Stimulated activated CD4-positive, alpha-beta T cell treated with anti-CD3 and anti-CD28 coated beads, TNF-alpha, amount 100 ng/mL, for 4 hours (primary cell): Measurements from ENCODE around the gene USF3.
"Not testable (repeated sequence)": the region's sequence is repeated elsewhere in the genome, so short reads cannot be mapped to it uniquely, and the experiment has no call there.

Experiments used
- DNase-seq, 3 experiments: peaks; one replicate each; pipeline ENCODE4 v3.0.0-alpha.2; 2020; ENCODE audit warnings: low read depth in 3 of 3

USF3 gene

GRCh38 chr3:113654310-113654709, 42.1 kb downstream of the USF3 start:
- DNase-seq, result no peak

- no peak for DNase-seq
Measured at GRCh38 chr3:113649174-113649845, 47.1 kb downstream of the USF3 start.

GRCh38 chr3:113648524-113648923, 47.9 kb downstream of the USF3 start:
- no peak for DNase-seq

GRCh38 chr3:113643583-113643982, 52.9 kb downstream of the USF3 start:
- DNase-seq, result no peak

- no peak for DNase-seq
Measured at GRCh38 chr3:113638910-113639309, 57.5 kb downstream of the USF3 start.

GRCh38 chr3:113637756-113638155, 58.7 kb downstream of the USF3 start:
- no peak for DNase-seq

- DNase-seq, result not testable (repeated sequence)
Measured at GRCh38 chr3:113636034-113636433, 60.4 kb downstream of the USF3 start.

GRCh38 chr3:113634782-113635474, 61.5 kb downstream of the USF3 start:
- no peak for DNase-seq

GRCh38 chr3:113631573-113631972, 64.9 kb downstream of the USF3 start:
- no peak for DNase-seq

GRCh38 chr3:113630956-113631542, 65.4 kb downstream of the USF3 start:
- DNase-seq, result no peak

GRCh38 chr3:113629584-113630421, 66.6 kb downstream of the USF3 start:
- DNase-seq, result no peak

- DNase-seq, result no peak
Measured at GRCh38 chr3:113628788-113629187, 67.7 kb downstream of the USF3 start.

- DNase-seq, result no peak
Measured at GRCh38 chr3:113628316-113628715, 68.1 kb downstream of the USF3 start.

- DNase-seq, result no peak
Measured at GRCh38 chr3:113626503-113627371, 69.7 kb downstream of the USF3 start.

- DNase-seq, result no peak
Measured at GRCh38 chr3:113625834-113626233, 70.6 kb downstream of the USF3 start.

GRCh38 chr3:113623811-113624210, 72.6 kb downstream of the USF3 start:
- no peak for DNase-seq

- no peak for DNase-seq
Measured at GRCh38 chr3:113623324-113623723, 73.1 kb downstream of the USF3 start.

GRCh38 chr3:113620091-113620490, 76.4 kb downstream of the USF3 start:
- DNase-seq, result no peak

GRCh38 chr3:113617726-113618125, 78.7 kb downstream of the USF3 start:
- DNase-seq, result no peak

GRCh38 chr3:113615976-113616375, 80.5 kb downstream of the USF3 start:
- no peak for DNase-seq

- no peak for DNase-seq
Measured at GRCh38 chr3:113614402-113614801, 82.0 kb downstream of the USF3 start.
